Endothelial cell (in vitro differentiated cells): ENCODE results near the gene DCUN1D4. TPM values are rescaled to one million over a fixed set of nuclear protein-coding genes. Genes with fewer than 3 reads are reported as not detected.

Source experiments
- DNase-seq: peaks from one replicate; pipeline ENCODE4 v3.0.0; 2021; ENCODE audit warnings: low spot score
- H3K27ac Mint-ChIP-seq: one replicate; pipeline ENCODE4 v1.8.0; 2021; ENCODE audit warnings: mixed read lengths, inconsistent platforms; ENCODE audit not compliant: unreplicated experiment
- H3K27me3 Mint-ChIP-seq: one replicate; pipeline ENCODE4 v1.8.0; 2021; ENCODE audit warnings: mild to moderate bottlenecking, moderate library complexity, mixed read lengths, inconsistent platforms; ENCODE audit not compliant: unreplicated experiment
- H3K36me3 Mint-ChIP-seq: one replicate; pipeline ENCODE4 v1.8.0; 2021; ENCODE audit warnings: mild to moderate bottlenecking, low read depth, mixed read lengths, inconsistent platforms; ENCODE audit not compliant: unreplicated experiment
- H3K4me1 Mint-ChIP-seq: one replicate; pipeline ENCODE4 v1.8.0; 2021; ENCODE audit warnings: mild to moderate bottlenecking, mixed read lengths, inconsistent platforms; ENCODE audit not compliant: unreplicated experiment
- H3K4me3 Mint-ChIP-seq: one replicate; pipeline ENCODE4 v1.8.0; 2021; ENCODE audit warnings: mild to moderate bottlenecking, mixed read lengths, inconsistent platforms; ENCODE audit not compliant: unreplicated experiment
- H3K9me3 Mint-ChIP-seq: one replicate; pipeline ENCODE4 v1.8.0; 2021; ENCODE audit warnings: mixed read lengths, inconsistent platforms; ENCODE audit not compliant: unreplicated experiment
- total RNA-seq: library from RNA; stranded (reverse); fragmentation: NEBNext Ultra II Directional; extraction: Animal tissue kit (Norgen Biotek cat#: 25700); gene quantifications from one replicate; pipeline ENCODE4 v1.2.1, GENCODE V29; 2021; ENCODE audit not compliant: unreplicated experiment
- TF ChIP-seq, protein P1 (sequence below): fragments of 200-600 bp; sonication (generic); IDR thresholded peaks from one replicate; pipeline ENCODE4 v1.5.0; 2021; ENCODE audit warnings: antibody characterized with exemption; ENCODE audit not compliant: unreplicated experiment

DCUN1D4 gene
- total RNA-seq, 1 donor from 2014 or later = 61.0 TPM

DNA sequence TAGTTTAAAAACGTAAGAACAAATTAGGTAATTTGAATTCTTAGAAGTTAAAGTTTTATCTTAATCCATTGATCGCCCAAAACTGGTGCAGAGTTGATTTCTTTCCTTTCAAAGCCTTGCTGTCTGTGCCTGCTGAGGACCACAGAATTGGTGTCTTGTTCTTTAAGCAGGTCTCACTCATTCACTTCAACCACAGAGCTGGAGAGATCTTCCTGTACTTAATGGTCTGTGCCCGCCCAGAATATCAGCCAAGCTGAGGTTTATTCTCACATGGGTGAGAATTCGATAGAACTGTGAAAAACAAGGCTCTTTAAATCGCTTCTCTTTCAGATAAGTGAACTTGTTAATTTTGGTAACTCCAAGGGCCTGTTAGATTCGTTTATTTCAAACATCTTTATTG lies 31.6 kb downstream of the DCUN1D4 start:
- H3K9me3 Mint-ChIP-seq = no peaks in the 10 kb centered on the region
- no peaks in the 10 kb centered on the region for H3K27me3 Mint-ChIP-seq
- H3K27ac Mint-ChIP-seq = no peak overlapping the region
- peaks cover 6% of the 10 kb centered on the region for H3K4me1 Mint-ChIP-seq
- H3K4me3 Mint-ChIP-seq = no peak overlapping the region
- peaks cover 43% of the 10 kb centered on the region for H3K36me3 Mint-ChIP-seq
- TF ChIP-seq, protein P1, sequence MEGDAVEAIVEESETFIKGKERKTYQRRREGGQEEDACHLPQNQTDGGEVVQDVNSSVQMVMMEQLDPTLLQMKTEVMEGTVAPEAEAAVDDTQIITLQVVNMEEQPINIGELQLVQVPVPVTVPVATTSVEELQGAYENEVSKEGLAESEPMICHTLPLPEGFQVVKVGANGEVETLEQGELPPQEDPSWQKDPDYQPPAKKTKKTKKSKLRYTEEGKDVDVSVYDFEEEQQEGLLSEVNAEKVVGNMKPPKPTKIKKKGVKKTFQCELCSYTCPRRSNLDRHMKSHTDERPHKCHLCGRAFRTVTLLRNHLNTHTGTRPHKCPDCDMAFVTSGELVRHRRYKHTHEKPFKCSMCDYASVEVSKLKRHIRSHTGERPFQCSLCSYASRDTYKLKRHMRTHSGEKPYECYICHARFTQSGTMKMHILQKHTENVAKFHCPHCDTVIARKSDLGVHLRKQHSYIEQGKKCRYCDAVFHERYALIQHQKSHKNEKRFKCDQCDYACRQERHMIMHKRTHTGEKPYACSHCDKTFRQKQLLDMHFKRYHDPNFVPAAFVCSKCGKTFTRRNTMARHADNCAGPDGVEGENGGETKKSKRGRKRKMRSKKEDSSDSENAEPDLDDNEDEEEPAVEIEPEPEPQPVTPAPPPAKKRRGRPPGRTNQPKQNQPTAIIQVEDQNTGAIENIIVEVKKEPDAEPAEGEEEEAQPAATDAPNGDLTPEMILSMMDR = no peak
- DNase-seq = no peak

DNA sequence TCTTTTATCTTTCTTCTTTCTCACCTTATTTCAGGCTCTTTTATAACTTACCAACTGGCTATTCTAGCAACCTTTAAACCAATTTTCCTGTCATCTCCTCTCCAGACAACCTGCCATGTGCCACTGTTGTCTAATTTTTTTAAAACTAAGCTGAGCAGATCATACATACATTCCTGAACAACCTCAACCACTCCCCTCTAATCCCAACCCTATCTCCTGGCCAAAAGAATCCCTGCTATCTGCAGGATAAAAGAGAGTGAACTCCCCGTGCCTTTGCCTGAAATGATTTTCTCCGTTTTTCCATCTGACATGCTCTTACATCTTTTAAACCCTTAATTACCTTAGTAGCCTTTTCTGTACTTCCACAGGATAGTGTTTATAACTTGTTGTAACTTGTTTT lies 35.5 kb downstream of the DCUN1D4 start:
- Mint-ChIP-seq H3K36me3 (peaks cover 31% of the 10 kb centered on the region), H3K4me3 (no peak overlapping the region), H3K9me3 (no peaks in the 10 kb centered on the region), H3K27me3 (no peaks in the 10 kb centered on the region), H3K4me1 (no peaks in the 10 kb centered on the region), H3K27ac (no peak overlapping the region)
- TF ChIP-seq, protein P1 = no peak
- DNase-seq = no peak

DNA sequence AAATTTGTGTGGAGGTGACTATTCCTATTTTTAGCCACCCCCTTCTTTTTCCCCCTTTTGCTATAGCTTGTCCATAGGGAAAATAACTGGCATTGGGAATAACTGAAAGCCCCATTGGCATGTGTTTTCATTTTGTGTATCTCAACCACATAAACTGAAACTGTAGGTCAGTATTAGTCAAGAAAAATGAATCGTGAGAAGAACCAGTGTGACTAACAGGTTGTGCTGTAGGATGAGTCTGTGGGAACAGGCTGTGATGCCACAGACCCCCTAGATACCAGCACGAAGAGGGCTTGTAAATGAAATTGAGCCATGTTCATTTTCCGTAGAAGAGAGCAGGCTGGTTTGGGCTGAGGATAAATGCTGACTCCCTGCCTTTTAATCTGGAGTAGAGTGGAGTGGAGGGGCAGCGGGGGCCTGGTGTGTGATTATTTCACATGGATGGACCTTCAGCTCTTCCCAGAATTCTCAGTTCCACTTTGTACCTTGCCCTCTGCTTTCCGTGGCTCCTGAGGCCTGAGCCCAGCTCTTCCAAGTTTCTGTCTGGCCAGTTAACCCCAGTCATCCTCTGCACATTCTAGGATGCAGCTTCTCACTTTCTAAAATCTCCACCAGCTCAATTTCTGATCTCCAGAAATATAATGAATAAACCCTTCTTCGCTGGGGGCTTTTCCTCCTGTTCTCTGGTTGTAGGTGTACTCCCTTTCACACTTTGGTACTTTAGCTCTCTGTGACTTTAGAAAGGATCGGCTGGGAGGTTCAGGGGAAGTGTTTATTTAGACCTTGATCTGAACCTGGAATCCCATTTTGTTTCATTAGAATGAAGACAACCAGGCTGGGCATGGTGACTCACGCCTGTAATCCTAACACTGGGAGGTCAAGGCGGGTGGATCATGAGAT lies 37.3 kb downstream of the DCUN1D4 start:
- peaks cover 25% of the 10 kb centered on the region for H3K36me3 Mint-ChIP-seq
- DNase-seq = no peak
- H3K27me3 Mint-ChIP-seq = no peaks in the 10 kb centered on the region
- no peak overlapping the region for H3K4me3 Mint-ChIP-seq
- peaks cover 14% of the 10 kb centered on the region for H3K4me1 Mint-ChIP-seq
- no peaks in the 10 kb centered on the region for H3K9me3 Mint-ChIP-seq
- TF ChIP-seq, protein P1 = no peak
- no peak overlapping the region for H3K27ac Mint-ChIP-seq

DNA sequence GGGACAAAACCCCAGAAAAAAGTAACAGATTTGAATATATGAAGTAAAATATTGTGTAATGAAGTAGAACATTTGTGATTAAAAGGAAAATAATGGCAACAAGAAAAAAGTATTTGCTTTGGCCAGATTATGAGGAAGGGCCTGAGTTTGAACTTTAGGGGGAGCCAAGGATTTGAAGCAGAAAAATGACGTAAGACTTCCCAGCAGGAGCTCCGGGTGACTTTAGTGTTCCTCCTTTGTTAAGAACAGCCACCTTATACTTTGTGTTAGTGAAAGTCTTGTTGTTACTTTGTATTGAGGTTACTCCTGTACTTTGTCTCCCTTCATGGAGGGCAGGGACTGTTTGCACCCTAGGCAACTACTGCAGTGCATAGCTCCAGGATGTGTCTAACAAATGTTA lies 41.1 kb downstream of the DCUN1D4 start:
- H3K4me3 Mint-ChIP-seq = no peak overlapping the region
- H3K9me3 Mint-ChIP-seq = no peaks in the 10 kb centered on the region
- H3K27me3 Mint-ChIP-seq = no peaks in the 10 kb centered on the region
- peaks cover 17% of the 10 kb centered on the region for H3K4me1 Mint-ChIP-seq
- DNase-seq = no peak
- H3K27ac Mint-ChIP-seq = no peak overlapping the region
- TF ChIP-seq, protein P1 = no peak
- peaks cover 13% of the 10 kb centered on the region for H3K36me3 Mint-ChIP-seq

GRCh38 chr4:51884606-51885005 lies 41.7 kb downstream of the DCUN1D4 start:
- H3K4me3 Mint-ChIP-seq = peak overlapping the region; percentile 6
- DNase-seq = no peak
- peaks cover 17% of the 10 kb centered on the region for H3K4me1 Mint-ChIP-seq
- peak overlapping the region; percentile 71 for H3K27ac Mint-ChIP-seq
- peaks cover 13% of the 10 kb centered on the region for H3K36me3 Mint-ChIP-seq
- H3K9me3 Mint-ChIP-seq = no peaks in the 10 kb centered on the region
- TF ChIP-seq, protein P1 = no peak
- no peaks in the 10 kb centered on the region for H3K27me3 Mint-ChIP-seq
